DMS153 treated with DMSO at 0.1 percent for 48 hours (cell line): ENCODE measurements around the gene KISS1R.
"Not testable (repeated sequence)": the region's sequence is repeated elsewhere in the genome, so short reads cannot be mapped to it uniquely, and the experiment has no call there.

Experiments
- DNase-seq: peaks from one replicate; lab custom pipeline; 2025; ENCODE audit not compliant: unreplicated experiment; lab: John Stamatoyannopoulos, UW

Gene KISS1R

DNA sequence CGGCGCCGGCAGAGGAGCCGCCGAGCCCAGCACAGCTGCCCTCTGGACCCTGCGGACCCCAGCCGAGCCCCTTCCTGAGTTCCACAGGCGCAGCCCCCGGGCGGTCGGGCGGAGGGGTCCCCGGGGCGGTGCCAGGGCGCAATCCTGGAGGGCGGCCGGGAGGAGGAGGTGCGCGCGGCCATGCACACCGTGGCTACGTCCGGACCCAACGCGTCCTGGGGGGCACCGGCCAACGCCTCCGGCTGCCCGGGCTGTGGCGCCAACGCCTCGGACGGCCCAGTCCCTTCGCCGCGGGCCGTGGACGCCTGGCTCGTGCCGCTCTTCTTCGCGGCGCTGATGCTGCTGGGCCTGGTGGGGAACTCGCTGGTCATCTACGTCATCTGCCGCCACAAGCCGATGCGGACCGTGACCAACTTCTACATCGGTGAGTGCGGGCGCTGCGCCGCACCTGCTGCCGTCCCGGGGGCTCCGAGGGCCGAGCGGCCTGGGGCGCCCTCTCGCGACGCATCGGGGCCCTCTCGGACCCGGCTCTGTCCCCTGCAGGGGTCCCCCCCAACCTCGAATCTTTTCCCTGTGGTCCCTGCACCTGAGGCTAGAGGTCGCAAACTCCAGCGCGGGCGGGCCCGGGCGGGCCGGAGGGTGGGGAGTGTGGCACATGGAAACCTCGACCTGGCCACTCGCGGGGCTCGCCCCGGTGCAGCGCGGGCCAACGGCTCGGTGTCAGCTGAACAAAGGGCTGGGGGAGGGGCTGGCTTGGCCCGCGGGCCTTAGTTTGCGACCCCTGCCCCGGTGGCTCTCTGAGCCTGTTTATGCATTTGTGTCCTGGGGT, at the start of gene KISS1R:
TSS of gene KISS1R (plus strand) at position 11 of the 829 bp plus-strand sequence. CDS start at position 181, 170 bp downstream.
- DNase-seq = no peak

DNA sequence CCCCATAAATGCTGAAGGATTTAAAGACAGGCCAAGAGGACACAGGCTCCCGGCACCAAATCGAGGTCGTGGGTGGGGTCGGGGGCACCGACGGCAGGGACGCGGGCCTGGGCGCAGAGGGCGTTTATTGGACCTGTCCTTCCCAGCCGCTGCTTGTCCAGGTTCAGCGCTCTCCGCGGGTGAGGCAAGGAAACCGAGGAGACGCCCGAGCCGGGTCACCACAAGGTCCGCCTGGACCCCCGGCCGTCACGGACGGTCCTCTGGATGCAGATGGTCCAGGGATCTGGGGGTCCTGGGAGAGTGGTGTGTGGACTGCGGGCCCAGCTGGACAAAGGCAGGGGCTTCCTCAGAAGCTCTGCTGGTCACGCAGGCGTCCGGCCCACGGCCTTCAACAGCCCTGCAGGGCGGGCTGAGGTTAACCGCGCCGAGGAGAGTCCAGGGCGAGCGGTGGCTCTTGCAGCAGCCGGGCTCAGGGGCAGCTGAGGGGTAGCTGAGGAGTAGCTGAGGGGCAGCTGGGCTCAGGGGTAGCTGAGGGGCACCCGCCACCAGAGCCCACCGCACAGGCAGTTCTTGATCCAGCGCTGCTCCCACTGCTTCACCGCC, 49.2 kb upstream of the KISS1R start:
- no peak for DNase-seq

DNA sequence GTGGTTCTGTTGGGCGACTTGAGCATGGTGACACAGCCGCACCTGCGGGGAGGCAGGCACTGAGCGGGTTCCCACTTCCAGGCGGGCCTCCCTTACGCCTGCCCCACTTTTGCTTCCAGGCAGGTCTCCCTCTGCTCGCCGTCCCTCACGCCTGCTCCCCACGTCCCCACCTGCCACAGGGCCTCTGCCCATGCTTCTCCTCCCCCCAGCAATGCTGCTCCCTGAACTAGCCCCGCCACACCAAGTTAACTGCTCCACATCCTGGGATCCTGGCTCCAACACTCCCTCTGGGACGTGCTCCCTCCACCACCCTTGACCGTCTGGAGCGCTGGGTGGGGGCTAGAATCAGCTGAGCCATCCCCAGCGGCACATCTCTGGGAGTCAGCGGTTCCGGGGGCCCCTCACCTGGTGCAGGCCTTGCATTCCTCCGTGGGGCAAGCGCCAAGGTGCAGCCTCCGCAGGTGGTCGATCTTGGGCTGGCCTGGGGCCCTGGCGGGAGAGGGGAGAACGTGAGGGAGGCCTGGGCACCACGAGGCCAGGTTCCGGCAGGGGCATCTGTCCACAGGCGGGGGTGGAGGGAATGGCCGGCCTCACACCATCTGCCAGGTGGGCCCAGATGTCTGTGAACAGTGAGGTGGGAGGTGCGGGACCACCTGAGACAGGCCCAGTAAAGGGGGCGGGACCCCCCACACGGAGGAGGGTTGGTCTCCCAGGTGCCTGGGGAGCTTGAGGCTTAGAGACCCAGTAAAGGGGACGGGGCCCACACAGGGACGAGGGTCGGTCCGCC, 48.5 kb upstream of the KISS1R start:
- no peak for DNase-seq

DNA sequence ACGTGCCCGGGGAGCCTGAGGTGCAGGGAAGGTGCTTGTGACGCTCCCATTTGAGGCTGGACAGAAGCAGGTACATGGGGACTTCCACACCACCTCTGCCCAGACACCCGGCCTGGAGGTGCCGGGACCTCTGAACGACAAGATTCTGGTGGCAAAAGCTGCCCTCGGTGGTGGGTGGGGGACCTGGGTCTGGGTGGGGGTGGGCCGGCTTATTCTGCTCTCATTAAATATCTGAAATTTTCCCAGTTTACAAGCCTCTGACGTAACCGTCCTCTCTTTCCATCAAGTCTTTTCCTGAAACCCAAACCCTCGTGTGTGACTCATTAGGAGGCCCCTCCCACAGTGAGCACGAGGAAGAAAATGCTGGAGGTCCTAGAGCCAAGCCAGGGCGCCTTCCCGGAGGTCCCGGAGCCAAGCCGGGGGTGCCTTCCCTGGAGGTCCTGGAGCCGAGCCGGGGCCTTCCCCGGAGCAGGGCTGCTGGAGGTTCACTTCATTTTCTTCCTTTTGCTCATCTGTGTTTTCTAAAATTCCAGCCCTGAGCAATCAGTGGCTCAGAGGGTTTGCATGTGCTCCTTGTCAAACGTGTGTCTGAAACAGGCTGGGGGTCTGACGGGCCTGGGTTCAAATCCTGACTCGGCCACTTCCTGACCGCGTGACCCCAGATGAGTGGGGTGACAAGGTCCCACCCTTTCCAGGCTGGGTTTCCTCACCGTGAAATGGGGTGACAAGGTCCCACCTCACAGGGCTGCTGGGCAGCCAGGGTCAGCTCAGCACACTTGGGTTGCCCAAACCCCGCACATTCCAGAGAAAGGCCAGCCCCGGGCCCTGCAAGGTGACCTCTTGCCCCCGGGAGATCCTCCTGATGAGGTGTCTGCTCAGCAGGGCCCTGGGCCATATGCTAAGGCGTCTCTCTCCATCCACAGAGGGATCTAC, 47.6 kb upstream of the KISS1R start:
- DNase-seq = no peak

DNA sequence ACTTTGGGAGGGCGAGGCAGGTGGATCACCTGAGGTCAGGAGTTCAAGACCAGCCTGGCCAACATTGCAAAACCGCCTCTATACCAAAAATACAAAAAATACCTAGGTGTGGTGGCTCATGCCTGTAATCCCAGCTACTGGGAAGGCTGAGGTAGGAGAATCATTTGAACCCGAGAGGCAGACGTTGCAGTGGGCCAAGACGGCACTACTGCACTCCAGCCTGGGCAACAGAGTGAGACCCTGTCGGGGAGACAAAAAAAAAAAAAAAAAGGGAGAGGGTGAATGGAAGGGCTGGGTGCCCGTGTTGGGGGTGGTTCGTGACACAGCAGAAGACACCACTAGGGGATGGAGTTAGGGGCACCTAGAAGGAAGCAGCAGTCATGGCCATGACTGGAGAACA, 46.8 kb upstream of the KISS1R start:
- DNase-seq = no peak

DNA sequence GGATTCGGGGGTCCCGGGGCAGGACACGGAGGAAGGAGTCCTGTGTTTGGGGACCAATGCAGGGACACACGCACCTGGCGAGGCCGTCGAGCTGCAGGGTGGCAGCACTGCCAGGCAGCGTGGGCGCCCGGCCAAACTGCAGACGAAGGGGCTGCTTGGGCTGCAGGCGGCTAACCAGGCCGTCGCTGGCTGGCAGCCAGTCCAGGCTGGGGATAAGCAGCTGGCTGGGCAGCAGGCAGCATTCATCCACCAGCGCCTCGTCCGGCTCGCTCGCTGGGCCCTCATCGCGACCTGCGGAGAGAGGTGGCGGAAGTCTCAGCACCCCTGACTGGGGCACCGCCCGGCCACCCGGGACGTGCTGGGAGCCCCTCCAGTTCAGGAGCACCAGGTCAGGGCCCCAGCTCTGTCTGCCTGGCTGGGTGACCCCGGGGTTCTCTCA, 46.2 kb upstream of the KISS1R start:
- no peak for DNase-seq

DNA sequence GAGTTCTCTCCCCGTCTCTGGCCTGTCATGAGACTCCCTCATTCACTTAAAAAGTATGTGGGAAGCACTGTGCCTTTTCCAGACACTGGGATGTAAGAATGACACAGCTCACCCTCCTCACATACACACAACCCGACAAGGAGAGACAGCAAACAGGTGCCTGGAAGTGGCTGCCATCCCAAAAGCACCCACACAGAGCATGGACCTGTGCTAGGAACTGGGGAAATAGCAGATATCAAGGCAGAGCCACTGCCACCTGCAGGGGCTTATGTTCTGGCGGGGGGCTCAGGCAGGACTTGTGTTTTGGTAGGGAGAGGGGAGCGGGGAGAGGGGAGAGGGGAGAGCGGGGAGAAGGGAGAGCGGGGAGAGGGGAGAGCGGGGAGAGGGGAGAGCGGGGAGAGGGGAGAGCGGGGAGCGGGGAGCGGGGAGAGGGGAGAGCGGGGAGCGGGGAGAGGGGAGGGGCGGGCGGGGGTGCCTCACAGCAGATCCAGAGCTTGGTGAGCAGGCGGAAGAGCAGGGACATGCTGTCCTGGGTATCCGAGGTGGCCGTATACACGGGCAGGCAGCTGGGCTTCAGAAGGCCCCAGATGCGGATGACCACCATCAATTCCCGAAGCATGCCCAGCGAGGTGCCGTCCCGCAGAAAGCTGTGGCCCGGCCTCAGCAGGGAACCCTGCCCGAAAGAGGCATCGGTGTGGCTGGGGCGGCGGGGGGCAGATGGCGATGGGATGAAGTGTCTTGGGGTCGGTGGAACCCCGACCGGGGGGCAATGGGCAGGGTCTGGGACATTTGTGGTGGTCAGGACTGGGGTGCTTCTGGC, 45.5 kb upstream of the KISS1R start:
- no peak for DNase-seq

DNA sequence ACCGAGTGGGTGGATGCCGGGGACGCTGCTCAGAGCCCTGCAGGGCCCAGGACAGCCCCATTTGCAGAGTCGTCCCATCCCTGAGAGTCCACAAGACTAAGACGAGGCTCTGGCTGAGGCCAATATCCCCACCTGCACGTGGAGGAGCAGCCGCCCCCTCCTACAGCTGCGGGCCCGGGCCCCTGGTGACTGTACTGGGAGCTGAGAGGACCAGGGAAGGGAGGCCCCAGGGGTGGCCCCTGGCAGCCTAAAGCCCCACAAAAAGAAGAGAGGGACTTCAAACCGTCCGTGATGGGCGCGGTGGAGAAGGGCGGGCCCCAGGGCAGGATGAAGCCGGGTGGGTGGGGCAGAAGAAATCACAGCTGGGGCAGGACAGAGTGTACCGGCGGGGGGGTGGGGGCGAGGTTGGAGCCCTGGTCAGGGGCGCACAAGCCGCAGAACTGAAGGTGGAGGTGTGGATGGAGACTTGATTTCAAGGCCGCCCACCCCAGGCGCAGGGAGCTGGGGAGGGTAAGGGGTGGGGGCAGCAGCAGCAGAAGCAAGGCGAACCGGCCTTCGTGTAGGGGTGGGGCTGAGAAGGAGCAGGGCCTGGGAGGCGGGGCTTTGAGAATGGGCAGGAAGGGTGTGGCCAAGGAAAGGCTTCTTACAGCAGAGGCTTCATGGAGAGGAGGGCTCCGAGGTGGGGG, 44.7 kb upstream of the KISS1R start:
- DNase-seq = peak; percentile 32

DNA sequence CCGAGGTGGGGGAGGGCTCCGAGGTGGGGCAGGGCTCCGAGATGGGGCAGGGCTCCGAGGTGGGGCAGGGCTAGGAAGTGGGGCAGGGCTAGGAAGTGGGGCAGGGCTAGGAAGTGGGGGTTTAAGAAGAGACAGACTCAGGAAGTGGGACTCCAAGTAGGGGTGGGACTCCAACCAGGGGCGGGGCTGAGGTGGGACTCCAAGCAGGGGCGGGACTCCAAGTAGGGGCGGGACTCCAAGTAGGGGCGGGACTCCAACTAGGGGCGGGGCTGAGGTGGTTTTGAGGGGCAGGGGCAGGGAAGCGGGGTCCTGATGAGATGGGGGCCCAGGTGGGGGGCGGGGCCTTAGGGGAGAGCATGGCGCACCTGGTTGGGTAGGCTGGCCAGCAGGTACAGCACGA, 44.0 kb upstream of the KISS1R start:
- no peak for DNase-seq

DNA sequence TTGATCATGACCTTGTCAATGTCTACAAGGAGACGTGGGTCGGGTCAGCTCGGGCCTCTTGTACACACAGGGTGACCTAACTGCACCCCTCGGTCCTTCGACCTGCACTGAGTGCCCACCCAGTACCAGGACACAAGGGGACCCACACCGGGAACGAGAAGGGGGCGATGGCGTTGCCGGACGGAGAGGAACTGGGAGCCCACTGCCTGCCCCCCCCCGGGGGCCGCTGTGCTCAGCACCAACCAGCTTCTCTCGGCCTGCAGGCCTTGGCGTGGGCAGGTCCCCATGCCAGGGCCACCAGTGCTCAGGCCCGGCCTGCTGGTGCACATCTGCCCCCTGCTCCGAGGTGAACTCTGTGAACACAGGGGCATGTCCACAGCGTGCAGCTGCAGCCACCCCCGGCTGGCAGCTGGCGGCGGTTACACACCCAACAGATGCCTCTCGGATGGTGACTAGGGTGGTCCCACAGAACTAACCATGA, 43.5 kb upstream of the KISS1R start:
- no peak for DNase-seq

DNA sequence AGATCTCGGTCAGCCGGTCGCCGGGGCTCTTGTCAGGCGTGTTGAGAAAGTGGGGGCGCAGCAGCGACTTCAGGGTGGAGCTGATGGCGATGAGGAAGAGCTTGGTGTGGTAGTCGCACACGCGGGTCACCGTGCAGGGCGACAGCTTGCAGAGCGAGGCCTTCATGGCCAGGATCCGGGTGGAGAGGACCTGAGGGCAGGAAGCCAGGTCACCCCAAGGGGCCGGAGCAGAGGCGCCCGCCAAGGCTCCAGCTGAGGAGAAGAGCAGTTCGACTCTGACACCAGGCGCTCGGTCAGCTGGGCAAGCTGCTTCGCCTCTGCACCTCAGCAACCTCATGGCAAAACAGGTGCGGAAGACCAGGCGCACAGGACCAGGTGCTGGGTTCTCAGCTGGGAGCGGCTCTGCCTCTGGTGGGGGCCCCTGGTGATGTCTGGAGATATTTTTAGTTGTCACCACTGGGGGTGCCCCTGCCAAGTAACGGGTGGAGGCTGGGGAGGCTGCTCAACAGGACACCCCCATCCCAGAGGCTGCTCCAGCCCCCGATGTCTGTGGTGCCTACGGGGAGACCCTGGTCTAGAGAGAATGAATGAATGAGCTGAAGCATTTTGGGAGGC, 41.8 kb upstream of the KISS1R start:
- DNase-seq = no peak

DNA sequence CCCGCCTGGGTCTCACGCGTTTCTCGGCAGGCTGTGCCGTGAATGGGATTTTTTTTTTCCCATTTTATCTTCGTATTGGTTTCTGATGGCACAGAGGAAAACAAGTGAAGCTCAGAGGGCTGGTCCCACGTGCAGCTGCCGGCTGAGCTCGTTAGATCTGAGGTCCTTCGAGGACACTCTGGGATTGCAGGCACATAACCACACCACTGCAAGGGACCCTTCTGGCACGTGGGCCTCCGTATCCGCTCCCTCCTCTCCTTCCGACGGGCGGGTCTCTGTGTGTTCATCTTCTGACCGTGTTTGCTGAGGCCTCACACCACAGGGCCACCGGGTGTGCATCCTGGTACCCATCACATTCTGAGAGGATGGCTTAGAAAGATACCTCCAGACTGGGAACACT, 41.0 kb upstream of the KISS1R start:
- no peak for DNase-seq

DNA sequence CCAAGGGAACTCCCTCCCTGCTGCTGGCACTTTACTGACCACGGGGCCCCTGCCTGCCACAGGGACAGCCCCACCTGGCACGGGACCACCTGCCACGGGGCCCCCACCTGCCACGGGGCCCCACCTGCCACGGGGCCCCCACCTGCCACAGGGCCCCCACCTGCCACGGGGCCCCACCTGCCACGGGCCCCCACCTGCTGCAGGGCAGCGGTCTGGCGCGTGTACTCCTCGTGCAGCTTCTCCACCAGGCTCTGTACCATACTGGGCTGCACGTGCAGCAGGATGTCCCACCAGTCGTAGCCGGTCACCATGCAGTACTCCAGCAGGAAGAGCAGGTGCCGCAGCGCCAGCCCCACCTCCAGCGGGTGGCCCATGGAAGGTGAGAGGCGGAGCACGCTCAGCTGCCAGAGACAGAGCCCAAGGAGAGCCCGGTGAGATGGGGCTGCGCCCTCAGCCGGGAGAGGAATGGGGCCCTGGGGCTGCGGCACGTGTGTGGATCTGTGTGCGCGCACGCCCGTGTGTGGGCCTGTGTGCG, 40.3 kb upstream of the KISS1R start:
- DNase-seq = no peak

DNA sequence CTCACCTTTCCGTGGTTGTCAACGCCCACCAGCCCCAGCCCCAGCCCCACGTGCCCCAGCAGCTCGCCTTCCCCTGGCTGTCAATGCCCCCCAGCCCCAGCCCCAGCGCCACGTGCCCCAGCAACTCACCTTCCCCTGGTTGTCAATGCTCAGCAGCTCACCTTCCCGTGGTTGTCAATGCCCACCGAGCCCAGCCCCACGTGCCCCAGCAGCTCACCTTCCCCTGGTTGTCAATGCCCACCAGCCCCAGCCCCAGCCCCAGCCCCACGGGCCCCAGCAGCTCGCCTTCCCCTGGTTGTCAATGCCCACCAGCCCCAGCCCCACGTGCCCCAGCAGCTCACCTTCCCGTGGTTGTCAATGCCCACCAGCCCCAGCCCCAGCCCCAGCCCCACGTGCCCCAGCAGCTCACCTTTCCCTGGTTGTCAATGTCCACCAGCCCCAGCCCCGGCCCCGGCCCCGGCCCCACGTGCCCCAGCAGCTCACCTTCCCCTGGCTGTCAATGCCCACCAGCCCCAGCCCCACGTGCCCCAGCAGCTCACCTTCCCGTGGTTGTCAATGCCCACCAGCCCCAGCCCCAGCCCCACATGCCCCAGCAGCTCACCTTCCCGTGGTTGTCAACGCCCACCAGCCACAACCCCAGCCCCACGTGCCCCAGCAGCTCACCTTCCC, 39.0 kb upstream of the KISS1R start:
- DNase-seq = not testable (repeated sequence)

DNA sequence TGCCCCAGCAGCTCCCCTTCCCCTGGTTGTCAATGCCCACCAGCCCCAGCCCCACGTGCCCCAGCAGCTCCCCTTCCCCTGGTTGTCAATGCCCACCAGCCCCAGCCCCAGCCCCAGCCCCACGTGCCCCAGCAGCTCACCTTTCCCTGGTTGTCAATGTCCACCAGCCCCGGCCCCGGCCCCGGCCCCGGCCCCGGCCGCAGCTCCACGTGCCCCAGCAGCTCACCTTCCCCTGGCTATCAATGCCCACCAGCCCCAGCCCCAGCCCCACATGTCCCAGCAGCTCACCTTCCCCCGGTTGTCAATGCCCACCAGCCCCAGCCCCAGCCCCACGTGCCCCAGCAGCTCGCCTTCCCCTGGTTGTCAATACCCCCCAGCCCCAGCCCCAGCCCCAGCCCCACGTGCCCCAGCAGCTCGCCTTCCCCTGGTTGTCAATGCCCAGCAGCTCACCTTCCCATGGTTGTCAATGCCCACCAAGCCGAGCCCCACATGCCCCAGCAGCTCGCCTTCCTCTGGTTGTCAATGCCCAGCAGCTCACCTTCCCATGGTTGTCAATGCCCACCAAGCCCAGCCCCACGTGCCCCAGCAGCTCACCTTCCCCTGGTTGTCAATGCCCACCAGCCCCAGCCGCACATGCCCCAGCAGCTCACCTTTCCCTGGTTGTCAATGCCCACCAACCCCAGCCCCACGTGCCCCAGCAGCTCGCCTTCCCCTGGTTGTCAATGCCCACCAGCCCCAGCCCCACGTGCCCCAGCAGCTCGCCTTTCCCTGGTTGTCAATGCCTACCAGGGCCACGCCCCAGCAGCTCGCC, 38.2 kb upstream of the KISS1R start:
- DNase-seq = not testable (repeated sequence)

DNA sequence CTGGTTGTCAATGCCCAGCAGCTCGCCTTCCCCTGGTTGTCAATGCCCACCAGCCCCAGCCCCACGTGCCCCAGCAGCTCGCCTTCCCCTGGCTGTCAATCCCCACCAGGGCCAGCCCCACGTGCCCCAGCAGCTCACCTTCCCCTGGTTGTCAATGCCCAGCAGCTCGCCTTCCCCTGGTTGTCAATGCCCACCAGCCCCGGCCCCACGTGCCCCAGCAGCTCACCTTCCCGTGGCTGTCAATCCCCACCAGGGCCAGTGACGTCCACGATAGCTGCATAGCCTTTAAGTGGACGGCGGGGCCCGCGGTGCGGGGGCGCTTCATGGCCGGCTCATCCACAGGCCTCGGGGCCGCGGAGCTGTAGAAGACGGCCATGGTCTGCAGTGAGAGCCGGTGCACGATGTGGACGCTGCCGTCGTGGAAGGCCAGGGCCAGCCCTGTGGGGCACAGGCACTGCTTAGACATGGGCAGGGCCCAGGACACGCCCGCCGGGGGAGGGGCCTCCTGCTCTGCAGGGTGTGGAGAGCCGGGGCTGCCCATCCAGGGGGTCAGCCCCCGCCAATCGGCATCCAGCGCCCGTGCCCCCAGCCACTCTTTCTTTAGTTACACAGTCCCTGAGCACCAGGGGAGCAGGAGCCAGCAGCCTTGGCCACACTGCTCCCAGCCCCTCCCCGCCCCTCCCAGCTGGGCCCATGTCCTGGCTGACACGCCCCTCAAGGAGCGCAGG, 37.3 kb upstream of the KISS1R start:
- DNase-seq = no peak
